ENCODE data around the gene ZNF597.
"Not testable (repeated sequence)": the region's sequence is repeated elsewhere in the genome, so short reads cannot be mapped to it uniquely, and the experiment has no call there.

Gene ZNF597

DNA sequence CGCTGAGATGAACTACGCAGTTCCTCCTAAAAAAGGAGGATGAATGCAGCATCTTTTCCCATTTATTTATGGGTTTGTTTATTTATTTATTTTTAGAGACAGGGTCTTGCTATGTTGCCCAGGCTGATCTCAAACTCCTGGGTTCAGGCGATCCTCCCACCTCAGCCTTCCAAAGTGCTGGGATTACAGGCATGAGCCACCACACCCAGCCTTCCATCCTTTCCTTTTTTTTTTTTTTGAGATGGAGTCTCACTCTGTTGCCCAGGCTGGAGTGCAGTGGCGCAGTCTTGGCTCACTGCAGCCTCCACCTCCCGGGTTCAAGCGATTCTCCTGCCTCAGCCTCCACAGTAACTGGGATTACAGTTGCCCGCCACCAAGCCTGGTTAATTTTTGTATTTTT, 31.6 kb upstream of the ZNF597 start:
- not testable (repeated sequence) for DNase-seq

DNA sequence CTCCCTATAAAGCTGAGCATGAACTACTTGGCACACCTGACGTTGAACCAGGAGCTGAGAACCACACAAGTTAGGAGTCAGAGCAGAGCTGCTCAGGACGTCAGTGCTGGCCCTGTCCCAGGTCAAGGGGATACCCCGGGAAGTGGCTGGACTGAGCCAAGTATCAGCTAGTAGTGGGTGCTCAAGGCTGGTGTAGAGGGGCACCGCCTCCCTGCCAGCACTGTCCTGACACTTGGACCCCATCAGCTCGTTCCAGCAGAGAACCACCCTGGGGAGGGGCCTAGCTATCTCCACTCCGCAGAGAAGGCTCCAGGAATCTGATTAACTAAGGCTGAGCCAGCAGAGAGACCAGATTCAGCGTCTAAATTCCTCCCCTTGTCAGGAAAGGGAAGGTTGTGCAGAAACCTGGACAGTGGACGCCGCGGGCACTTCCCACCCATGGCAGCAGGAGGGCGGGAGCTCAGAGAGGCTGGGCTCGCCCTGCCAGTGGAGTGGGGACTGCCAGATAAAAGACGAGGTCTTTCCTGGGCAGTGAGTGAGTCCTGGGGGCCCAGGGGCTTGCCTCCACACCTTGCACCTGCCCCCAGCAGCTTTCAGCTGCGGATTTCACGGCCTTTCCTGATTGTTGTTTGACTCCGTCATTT, 31.0 kb upstream of the ZNF597 start:
- DNase-seq, result no peak

DNA sequence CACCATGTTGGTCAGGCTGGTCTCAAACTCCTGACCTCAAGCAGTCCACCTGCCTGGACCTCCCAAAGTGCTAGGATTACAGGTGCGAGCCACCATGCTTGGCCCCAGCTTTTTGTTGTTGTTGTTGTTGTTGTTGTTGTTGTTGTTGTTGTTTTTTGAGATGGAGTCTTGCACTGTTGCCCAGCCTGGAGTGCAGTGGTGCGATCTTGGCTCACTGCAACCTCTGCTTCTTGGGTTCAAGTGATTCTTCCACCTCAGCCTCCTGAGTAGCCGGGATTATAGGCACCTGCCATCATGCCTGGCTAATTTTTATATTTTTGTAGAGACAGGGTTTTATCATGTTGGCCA, 30.3 kb upstream of the ZNF597 start:
- not testable (repeated sequence) for DNase-seq

DNA sequence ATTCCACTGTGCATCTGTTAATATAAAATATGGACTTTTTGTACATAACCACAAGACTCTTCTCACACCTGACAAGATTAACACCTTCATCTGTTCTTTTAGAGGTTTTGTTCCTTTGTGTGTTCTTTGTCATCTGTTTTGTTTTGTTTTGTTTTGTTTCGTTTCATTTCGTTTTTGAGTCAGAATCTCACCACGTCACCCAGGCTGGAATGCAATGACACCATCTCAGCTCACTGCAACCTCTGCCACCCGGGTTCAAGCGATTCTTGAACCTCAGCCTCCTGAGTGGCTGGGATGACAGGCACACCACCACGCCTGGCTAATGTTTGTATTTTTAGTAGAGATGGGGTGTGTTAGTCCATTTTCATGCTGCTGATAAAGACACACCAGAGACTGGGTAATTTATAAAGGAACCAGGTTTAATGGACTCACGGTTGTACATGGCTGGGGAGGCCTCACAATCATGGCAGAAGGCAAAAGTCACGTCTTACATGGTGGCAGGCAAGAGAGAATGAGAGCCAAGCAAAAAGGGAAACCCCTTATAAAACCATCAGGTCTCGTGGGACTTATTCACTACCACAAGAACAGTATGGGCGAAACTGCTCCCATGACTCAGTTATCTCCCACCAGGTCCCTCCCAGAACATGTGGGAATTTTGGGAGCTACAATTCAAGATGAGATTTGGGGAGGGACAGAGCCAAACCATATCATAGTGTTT, 29.7 kb upstream of the ZNF597 start:
- DNase-seq, result no peak

DNA sequence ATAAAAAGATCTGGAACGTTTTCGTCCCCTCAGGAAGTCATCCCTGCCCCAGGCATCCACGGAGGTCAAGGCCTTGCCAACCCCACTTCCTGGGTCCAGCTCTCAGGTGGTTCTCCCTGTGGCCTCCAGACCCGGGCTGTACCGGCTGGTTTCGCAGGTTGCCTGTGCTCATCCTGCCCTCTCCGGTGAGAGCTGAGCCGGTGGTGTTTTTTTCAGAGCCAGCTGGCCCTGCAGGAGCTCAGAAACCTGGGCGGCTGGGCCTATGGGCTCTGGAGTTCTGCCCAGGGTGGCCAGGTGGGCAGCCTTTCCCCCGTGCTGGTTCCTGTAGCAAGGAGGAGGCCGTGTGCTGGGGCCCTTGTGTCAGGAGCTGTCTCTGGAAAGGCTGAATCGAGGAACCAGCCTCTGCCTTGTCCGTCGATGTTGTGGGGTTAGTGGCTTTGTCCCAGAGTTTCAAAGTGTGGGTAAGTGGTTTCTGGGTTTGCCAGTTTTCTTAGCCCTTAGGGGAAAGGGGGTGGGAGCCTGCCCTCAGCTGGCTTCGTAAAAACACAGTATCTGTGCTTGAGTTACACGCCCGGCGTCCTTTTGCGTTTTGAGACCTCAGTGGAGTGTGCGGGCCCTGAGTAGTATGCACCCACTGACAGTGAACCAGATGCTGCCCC, 28.3 kb upstream of the ZNF597 start:
- DNase-seq, result no peak

DNA sequence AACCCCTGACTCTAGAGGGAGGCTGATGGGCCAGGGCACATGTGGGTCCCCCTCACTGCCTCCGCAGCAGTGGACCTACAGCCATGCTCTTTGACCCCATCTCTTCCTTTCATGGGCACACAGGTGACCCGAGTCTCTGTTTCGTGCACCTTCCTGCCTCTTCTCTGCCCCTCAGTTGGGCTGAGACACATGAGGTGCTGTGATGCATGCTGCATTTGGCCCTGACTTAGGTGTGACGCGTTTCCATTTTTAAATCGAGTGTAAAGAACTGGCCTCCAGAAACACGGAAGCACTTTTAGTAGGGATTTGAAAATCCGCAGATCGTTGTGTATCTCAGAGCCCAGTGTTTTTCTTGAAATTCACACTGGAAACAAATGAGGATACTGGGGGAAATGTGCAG, 27.4 kb upstream of the ZNF597 start:
- DNase-seq, result no peak

DNA sequence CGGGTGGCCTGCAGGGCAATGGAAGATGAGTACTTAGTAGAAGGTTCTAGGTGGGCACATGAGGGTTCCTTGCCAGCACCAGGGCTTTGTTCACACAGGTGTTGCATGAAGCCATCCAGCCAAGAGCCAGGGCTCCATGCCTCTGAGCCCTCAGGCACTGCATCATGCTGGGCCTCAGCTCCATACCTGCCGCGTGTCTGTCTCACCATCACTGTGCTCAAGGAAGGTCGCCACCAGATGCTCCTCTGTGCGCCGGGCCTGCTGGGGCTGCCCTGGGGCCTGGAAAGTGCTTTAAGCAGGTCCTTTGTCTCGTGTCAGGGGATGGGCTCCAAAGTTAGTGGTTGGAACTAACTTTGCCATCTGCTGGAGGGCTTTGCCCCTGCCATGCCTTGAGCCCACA, 26.4 kb upstream of the ZNF597 start:
- no peak for DNase-seq

DNA sequence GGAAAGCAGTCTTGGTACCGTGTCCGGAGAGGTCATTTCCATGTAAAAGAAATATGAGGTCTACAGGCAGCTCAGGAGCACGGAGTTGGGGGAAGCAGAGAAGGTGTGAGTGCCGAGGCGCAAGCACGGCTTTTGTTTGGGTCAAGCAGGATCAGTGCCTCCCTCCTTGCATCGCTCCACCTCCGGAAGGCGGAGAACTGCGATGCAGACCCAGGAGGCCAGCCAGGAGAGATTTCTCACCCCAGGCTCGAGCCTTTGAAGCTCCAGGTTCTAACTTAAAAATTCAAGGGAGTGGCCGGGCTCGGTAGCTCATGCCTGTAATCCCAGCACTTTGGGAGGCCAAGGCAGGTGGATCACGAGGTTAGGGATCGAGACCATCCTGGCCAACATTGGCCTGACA, 25.2 kb upstream of the ZNF597 start:
- DNase-seq, result no peak

DNA sequence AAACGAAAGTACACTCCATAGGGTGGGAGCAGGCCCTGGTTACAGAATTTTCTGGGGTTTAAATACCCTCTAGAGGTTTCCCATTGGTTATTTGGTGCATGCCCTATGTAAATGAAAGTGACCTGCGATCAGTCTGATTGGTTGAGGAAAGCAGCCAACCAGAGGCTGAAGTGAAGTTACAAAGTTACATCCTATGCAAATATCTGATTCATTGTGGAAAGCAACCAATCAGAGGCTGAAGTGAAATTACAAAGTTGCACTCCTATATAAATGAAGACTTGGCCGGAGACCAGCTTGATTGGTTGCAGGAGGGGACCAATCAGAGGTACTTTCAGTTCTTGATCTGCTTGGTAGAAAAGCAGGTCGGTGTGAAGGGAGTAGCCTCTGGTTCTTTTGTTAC, 24.6 kb upstream of the ZNF597 start:
- DNase-seq, result no peak

DNA sequence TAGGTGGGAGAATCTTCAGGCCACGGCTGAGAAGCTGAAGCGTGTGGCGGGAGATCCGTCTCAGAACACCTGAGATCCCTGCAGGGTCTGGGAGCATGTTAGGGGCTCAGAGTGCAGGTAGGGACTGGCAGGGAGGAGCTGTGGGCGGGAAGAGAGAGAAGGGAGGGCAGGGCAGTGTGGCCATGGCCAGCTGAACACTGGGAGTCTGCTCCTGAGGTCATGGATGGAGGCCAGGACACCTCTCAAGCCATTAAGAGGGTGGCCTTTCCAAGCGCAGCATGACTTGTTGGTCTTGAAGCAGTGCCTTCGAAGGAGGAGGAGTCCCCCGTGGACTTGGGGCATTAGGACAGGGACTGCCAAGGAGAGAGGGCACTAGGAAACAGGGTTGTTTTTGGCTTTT, 23.9 kb upstream of the ZNF597 start:
- DNase-seq, result no peak

DNA sequence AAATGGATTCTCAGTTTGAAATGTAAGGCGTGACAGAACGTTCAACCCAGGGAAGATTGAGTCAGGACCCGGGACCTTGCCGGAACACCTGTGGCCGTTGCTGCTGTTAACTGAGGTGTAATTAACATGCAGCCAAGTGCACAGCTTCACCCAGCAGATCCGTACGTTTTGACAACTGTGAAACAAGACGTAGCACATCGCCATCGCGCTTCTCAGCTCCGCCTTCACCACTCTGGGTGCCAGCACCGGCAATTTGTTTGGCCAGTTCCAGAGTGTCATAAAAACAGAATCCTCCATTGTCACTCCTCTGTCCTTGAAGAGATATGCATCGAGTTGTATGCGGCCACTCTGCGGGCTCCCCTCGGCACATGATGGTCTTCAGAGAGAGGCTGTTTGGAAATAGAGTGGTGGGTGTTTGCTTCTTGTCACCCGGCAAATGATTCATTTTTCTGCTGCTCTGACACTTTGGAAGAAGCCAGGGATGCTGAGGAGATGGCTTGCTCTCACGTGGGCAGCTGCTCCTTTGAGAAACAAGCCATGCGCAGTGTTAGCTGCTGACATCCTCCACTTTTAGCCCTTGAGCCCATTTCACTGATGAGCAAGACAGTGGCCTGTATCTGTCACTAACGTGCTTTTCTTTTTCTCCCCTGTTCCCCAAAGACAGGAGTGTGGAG, 22.7 kb upstream of the ZNF597 start:
- DNase-seq, result no peak

DNA sequence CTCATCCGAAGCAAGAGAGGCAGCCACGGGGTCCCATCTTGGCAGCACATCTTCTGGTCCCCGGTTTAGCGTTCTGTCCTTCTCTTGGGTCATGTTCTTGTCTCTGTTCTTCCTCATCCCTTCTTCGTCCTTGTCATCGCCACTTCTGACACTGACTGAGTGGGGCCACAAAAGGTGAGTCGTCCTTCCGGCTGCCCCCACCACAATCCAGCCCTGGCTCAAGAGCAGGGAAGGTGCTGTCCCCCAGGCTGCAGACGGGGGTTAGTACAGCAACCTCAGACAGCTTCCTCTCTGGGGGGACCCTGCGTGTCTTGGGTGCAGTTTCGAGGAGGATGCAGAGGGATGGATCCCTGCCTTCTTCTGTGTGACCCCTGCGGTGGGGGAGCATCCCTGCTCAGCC, 22.0 kb upstream of the ZNF597 start:
- no peak for DNase-seq

DNA sequence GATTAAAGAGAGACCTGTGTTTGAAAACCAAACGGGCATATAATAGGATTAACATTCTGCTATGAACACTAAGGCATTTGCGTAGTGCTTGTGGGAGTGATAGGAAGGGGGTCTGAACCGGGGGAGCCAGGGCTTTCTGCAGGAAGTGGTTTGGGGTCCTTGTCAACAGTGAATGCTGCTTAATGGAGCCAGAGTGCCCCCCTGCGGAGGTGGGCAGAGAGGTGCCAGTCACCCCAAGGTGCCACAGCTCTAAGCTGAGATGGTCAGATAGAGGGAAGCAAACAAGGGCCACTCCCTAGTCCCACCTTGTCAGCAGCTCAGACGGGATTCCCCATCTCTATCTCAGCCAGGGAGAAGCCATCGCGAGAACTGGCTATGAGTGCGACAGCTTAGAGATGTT, 17.8 kb upstream of the ZNF597 start:
- DNase-seq, result no peak

DNA sequence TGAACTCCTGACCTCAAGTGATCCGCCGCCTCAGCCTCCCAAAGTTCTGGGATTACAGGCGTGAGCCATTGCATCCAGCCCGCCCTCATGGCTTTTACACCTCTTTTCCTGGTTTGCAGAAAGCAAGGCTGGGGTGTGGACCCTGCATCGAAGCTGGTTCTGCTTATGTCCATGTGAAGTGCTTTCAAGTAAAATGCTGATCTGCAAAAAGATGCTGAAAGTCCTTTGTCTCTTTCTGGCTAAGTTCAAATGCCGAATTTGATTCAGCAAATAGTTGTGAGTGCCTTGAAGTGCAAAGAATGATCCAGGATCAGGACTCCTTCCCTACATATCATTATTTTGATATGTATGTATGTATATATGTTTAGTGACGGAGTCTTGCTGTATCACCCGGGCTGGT, 17.3 kb upstream of the ZNF597 start:
- no peak for DNase-seq

DNA sequence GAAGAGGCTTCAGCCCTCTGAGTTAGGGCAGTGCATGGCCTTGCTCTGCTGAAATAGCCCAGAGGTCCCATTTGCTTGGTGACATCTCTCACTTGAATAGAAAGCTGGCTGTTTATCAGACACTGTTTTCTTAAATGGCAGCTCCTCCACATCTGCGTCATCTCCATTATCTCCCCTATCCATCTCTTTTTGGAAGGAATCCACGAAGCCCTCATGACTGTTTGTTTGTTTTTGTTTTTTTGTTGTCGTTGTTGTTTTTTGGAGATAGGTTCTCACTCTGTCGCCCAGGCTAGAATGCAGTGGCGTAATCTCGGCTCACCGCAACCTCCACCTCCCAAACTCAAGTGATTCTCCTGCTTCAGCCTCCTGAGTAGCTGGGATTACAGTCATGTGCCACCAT, 16.8 kb upstream of the ZNF597 start:
- no peak for DNase-seq

DNA sequence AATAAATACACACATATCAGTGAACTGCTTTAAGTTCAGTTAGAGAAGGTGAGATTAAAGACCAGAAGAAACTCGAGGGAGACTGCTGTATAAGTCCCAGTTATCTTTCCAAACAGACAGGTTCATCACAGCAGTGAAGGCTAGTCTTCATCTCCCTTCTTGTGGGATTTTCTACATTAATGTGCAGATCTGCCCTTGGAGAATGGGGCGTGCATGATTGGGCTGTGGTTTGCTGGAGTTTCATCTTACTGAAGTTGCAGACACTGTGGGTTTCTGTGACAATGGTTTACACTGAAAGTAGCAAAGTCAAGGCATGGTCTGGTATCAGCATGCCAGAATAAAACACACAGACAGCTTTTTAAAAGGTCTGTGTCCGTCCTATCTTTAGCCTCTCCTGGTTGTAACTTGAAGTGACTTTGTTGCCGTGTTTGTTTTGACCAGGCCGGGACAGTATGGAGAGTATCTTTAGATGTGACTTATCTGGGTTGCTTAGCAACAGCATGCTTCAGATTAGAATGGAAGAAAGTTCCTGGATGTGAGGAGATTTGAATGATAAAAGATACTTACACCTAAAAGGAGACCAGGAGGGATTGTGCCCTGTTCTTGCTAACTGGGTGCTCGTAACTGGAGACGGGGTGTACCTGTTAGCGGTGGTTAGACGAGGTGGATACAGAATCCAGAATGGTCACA, 16.2 kb upstream of the ZNF597 start:
- DNase-seq, result no peak

DNA sequence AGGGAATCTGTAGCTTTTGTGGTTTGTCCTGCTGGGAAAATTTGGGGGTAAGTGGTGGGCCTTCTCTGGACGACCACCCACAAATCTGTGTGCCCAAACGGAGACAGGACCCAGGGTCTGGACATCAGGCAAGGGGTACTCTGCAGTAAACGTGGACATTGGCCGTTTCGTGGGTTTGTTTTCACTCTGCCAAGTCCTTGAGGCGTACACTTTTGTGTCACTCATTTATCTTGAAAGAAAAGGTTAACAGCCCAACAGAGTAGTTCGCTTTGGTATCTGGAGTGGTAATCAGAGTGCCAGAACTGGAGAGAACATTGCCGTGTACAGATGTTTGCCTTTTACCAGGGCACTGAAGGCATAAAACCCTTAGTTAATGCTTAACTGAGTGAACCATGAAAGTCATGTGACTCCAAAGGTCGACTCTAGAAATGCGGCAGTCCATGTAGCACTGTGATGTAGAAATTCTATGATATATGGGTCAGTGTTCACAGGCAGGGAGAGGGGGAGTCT, 15.6 kb upstream of the ZNF597 start:
- no peak for DNase-seq

DNA sequence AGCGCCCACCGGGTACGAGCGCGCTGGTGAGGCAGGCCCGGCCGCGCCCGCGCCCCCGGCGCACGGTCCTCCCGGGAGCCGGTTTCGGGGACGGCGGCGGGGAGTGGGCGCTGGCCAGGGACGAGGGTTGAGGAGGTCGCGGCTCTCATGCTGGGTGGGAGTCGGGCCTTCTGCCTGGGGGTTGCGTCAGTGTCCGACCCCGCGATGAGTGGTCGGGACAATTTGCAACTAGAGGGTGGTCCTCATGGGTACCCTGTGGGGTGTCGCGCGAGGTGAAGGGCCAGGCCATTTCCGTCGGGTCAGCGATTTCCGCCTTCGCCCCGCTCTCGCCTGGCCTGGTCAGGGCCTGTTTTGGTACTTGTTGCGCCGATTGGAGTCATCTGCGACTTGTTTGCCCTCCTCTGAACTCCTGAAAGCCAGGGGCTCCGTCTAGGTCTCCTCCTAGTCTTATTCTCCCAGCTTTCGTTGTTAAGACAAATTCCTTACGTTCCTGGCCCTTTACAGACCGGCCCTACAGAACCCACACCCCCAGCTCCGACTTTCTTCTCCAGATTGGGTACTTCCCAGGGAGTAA, 15.1 kb upstream of the ZNF597 start:
- no peak for DNase-seq

DNA sequence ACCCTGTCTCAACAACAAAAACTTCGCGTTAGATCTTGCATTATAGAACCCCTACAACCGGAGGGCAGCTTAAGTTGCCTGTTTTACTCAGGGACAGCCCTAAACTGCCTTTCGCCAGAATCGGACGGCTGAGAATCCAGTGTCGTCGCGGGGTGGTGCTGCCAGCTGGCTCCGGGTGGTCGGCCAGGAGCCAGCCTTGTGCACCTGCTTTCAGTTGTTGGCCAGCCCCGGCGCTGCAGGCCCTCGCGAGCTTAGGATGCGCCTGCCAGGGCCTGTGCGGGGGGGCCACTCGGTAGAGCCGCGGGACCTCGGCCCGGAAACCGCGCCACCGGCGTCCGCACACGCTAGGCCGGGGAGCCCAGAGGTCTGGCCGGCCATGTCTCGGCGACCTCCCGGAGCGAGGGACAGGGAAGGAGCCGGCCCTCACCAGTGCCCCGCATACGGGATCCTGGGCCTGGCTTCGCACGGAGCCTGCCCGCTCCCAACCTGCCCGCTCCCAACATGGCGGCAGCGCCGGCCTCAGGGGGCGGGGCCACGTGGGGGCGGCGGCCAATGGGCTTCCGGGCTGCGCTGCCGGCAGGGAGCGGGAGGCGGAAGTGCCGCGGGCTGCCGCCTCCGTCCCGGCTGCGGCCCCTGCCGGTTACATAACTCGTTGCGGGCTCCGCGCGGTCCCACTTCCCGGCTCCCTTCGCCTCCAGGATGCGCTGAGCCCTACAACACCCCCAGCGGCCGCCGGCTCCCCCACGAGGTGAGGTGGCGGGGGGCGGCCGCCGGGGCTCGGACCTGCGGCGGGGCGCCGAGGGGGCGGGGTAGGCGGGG, 14.3 kb upstream of the ZNF597 start:
- DNase-seq, result peak; percentile 85

DNA sequence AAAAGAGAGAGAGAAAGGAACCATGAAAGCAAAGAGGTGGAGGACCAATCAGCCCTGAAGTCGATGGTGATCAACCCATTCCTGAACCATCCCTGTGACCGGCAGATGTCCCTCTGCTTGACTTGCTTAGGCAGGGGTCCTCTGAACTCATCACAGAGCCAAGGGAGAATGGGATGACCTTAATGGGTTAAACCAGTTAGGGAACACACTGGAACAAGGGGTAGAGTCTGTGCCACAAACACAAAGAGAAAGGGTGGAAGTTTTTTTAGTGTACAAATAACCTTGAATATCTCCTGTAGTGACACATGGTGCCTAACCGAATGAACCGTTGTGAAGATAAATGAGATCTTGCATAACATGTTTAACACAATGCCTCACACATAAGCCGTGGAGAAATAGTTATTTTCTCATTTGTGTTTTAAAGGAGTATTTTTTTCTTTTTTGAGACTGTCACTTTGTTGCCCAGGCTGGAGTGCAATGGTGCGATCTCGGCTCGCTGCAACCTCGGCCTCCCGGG, 11.4 kb upstream of the ZNF597 start:
- no peak for DNase-seq

DNA sequence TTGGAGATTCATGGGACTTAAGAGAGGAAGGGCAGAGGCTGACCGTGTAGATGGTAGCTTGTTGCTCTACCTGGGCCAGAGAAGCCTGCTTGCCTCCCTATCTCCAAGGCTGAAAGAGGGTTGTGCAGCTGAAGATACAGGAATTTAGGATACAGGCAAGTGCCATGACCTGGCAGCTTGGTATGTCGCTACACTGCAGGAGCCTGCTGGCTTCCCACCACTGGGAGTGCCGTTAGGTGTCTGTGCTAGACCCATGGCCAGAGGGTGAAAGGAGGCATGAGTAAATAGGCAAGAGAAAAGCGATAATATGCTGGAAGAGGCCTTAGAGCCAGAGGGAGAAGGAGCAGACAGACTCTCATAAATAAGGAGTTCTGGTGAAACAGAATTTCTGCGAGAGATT, 10.8 kb upstream of the ZNF597 start:
- DNase-seq, result no peak

DNA sequence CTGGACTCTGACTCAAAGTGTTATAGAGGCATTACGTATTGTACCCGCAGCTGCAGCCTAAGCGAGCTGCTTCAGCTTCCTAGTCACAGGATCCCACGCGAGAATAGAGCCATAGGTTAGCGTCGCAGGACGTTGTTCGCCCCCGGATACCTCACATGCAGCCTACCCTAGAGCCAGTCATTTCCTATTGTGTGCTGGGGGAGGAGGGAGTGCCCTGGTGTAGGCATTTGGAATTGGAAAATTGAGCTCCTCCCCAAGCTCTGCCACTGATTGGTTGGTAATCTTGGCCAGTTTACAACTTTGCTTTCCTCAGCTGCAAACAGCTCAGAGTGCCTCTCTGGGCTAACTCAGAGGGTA, 706 bp upstream of the ZNF597 start:
- peak; percentile 19 for DNase-seq

All from NCI-H2171 (cell line).